GM18511 (cell line): ENCODE data around the gene R3HDM4.
A peak's percentile ranks its signal among the peaks of the same experiment; 100 is the strongest.

ENCODE experiments used
- ATAC-seq: cut with Tn5 transposase; IDR thresholded peaks from one replicate; pipeline ENCODE4 v1.9.1; 2021; ENCODE audit warnings: mild to moderate bottlenecking, moderate library complexity; ENCODE audit not compliant: unreplicated experiment

The R3HDM4 gene

GRCh38 chr19:932648-933552 lies 19.9 kb upstream of the R3HDM4 start:
- ATAC-seq = no peak

- no peak for ATAC-seq
These were observed 19.0 kb upstream of the R3HDM4 start for GRCh38 chr19:931860-932647.

- no peak for ATAC-seq
These were observed 16.9 kb upstream of the R3HDM4 start for GRCh38 chr19:929891-930258.

GRCh38 chr19:929203-929890 lies 16.3 kb upstream of the R3HDM4 start:
- no peak for ATAC-seq

GRCh38 chr19:928471-929202 lies 15.6 kb upstream of the R3HDM4 start:
- no peak for ATAC-seq

GRCh38 chr19:927780-928401 lies 14.9 kb upstream of the R3HDM4 start:
- ATAC-seq = no peak

- ATAC-seq = no peak
These were observed 14.3 kb upstream of the R3HDM4 start for GRCh38 chr19:927351-927779.

GRCh38 chr19:926589-927350 lies 13.8 kb upstream of the R3HDM4 start:
- ATAC-seq = no peak

- no peak for ATAC-seq
These were observed 13.2 kb upstream of the R3HDM4 start for GRCh38 chr19:926323-926588.

GRCh38 chr19:925526-926322 lies 12.7 kb upstream of the R3HDM4 start, which contains the start of gene ARID3A:
Gene ARID3A (plus strand): TSS chr19:926035. CDS start chr19:929529, 3,494 bp downstream.
- ATAC-seq = peak; percentile 63

- peak; percentile 36 for ATAC-seq
These were observed 12.1 kb upstream of the R3HDM4 start for GRCh38 chr19:925087-925525.

- no peak for ATAC-seq
These were observed 11.6 kb upstream of the R3HDM4 start for GRCh38 chr19:924553-925086.

- peak; percentile 43 for ATAC-seq
These were observed 7.2 kb upstream of the R3HDM4 start for GRCh38 chr19:920051-920864.

- peak; percentile 31 for ATAC-seq
These were observed 6.4 kb upstream of the R3HDM4 start for GRCh38 chr19:919199-920050.

GRCh38 chr19:918481-919198 lies 5.6 kb upstream of the R3HDM4 start:
- ATAC-seq = no peak

- no peak for ATAC-seq
These were observed 5.1 kb upstream of the R3HDM4 start for GRCh38 chr19:918152-918437.
